HG03139 (cell line): Measurements from ENCODE around the gene GGA2.
"Not testable (repeated sequence)": the region's sequence is repeated elsewhere in the genome, so short reads cannot be mapped to it uniquely, and the experiment has no call there.

ENCODE experiments used
- ATAC-seq: cut with Tn5 transposase; IDR thresholded peaks from one replicate; pipeline ENCODE4 v1.9.1; 2021; ENCODE audit not compliant: unreplicated experiment

The GGA2 gene

DNA sequence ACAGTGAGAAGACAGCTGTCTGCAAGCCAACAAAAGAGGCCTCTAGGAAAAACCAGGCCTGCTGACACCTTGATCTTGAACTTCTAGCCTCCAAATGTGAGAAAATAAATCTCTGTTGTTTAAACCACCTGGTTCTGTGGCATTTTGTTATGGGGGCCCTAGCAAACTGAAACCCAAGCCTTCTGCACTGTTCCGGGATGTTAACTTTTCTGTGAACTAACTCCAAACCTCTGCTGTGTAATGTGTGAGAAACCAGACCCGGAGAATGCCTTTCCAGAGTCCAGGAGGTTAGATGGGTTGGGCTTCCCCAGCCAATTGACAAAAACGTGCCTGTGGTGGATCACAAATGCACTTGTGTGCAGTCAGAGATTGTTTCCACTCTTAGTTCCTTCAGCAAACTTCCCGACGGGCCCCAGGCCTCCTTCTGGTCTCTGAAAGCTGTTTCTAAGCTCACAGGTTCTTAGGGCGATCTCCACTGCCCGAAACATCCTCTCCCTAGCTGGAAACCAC lies 13.6 kb upstream of the GGA2 start:
- ATAC-seq, result no peak

DNA sequence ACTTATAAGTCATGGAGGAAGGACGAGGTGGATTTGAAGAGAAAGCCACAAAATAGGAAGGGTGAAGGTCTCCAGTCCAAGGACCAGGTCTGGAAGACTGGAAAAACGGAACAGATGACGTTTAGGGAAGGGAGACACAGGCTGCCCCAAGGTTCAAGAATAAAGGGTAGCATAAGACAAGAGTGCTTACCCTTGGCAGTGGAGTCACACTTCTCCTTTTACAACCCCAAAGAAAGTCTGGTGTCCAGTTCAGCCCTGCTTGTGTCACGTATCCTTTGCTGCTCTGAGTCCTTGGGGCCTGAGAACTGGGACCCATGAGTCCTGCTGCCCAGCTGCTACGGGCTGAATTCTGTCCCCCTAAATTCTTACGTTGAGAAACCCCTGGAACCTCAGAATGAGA lies 13.0 kb upstream of the GGA2 start:
- no peak for ATAC-seq

DNA sequence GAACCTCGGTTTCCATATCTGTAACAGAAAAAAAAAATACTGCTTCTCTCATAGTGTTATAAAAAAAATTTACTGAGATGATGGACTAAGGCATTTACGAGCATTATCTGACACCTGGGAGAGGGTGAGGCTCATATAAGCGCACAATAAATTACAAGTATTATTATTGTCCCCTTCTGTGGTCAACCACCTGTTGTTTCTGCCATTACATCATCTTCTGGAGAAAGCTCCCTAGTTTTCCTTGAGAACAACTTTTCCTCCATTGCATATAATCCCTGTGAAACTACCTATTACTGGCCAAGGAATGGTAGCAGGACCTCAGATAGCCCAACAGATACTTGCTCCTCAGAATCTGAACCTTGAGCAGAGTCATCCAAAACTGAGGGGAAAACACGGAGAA lies 11.7 kb upstream of the GGA2 start:
- ATAC-seq, result no peak

DNA sequence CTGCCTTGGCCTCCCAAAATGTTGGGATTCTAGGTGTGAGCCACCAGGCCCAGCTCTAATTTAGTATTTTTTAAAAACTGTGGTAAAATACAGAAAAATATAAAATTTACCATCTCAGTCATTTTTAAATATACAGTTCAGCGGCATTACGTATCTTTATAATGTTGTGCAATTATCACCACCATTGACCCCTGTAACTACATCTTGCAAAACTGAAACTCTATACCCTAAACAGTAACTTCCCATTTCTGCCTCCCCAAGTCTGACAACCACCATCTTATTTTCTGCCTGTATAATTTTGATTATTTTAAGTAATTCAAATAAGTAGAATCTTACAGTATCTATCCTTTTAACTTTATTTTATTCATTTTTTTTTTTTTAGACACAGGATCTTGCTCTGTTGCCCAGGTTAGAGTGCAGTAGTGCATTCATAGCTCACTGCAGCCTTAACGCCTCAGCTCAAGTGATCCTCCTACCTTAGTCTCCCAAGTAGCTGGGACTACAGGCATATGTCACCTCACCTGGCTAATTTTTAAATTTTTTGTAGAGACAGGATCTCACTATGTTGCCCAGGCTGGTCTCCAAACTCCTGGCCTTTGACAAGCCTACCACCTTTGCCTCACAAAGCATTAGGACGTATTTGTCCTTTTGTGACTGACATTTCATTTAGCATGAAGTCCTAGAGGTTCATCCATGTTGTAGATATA lies 10.9 kb upstream of the GGA2 start:
- no peak for ATAC-seq

DNA sequence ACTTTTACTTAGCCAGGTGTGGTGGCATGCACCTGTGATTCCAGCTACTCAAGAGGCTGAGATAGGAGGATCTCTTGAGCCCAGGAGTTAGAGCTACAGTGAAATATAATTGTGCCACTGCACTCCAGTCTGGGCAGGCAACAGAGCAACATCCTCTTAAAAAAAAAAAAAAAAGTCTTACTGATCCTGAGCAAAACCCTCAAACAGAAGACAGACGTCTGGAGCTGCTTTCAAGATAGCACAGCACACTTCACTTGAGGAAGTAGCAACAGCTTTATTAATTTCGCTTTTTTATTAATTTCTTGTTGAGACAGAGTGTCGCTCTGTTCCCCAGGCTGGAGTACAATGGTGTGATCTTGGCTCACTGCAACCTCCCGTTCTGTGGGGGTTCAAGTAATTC lies 10.2 kb upstream of the GGA2 start:
- ATAC-seq, result no peak

DNA sequence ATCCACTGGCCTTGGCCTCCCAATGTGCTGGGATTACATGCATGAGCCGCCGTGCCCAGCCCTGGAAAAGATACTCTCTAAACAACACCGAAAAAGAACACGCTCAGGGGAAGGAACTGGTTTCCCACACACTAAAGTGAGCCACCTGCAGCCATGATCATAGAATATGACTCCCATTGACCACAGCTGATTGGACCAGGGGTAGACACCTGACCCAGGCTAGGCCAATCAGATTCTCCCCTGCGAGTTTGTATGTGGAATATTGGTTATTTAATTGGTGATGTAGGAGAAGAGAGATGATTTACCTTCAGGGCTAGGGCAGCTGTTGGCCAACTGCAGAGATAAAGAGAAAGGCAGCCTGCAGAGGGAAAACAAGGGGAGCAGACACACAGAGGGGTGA lies 9.0 kb upstream of the GGA2 start:
- ATAC-seq, result no peak

DNA sequence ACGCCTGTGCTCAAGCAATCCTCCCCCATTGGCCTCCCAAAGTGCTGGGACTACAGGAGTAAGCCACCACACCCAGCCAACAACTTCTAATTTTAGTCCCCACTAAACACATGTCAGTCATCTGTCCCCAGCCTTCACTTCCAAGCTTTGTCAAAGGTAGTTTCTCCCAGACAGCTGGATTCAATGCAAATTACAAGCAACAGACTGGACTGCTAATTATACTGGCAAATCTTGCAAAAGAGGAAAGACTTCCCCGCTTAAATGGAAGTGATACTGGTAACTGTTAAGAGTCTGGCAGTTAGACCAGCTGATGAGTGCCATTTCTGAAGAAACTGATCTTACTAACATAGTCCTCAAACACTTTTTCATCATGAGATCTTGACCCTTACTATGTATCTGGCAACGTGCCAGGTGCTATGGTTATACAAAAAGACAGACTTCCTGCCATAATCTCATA lies 8.2 kb upstream of the GGA2 start:
- ATAC-seq, result no peak

DNA sequence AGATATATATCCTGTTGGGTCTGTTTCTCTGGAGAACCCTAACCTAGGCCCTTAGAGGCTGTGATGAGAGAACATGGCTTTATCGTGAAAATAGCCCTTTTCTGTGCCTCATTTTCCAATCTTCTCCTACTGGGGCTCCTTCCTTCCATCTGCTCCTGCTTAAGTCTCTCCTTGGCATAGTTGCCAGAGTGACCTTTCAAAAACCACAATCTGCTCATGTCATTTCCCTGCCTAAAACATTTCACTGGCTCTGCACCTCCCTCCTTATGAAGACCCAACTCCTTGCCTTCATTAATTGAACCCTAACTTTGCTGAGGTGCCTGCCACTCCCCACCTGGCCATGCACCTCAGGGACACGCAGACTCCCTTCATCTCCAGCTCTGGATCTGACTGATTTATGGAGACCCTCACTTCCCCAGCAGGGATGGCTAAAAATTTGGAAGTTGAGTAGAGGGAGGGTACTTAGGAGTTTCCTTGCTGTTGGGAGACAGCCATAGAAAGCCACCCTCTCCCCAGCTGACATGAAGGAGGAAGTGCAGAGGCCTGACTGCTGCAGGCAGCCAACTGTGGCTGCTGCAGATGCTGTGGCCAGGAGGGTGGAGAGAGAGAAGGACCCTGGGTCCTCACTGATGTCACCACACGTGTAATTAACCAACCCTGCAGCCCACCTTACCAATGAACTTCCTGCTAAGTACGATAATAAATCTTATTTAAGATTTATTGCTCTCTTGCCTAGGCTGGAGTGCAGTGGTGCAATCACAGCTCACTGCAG lies 6.3 kb upstream of the GGA2 start:
- ATAC-seq, result no peak

DNA sequence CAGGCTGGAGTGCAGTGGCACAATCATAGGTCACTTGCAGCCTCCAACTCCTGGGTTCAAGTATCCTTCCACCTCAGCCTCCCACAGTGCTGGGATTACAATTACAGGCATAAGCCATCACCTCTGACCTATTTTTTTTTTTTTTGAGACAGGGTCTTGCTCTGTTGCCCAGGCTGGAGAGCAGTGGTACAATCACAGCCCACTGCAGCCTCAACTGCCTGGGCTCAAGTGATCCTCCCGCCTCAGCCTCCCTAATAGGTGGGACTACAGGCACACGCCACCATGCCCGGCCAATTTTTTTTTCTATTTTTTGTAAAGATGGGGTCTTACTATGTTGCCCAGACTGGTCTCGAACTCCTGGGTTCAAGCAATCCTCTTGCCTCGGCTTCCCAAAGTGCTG lies 5.6 kb upstream of the GGA2 start:
- no peak for ATAC-seq

DNA sequence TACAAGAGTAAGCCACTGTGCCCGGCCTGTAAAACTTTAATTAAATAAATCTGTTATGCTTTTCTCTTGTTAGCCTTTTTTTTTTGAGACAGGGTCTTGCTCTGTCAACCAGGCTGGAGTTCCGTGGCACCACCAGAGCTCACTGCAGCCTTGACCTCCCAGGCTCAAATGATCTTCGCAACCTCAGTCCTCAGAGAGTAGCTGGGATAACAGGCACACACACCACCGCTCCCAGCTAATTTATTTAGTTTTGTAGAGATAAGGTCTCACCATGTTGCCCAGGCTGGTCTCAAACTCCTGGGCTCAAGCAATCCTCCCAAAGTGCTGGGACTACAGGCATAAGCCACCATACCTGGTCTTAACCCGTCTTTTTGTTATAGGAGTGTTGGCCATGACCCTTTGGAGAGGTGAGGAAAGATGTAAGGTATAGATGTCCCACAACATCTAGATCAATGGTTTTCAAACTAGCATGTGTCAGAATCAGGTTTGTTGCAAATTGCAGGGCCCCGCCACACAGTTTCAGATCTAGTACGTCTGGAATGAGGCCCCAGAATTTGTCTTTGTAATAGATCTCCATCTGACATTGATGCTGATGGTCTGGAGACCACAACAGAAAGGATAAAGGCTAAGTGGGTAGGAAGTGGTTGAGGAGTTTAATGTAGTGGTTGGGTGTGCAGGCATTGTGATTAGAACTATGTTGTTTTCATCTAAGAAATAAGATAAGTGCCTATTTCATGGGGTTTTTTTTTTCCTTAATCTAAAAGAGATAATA lies 4.3 kb upstream of the GGA2 start:
- no peak for ATAC-seq

DNA sequence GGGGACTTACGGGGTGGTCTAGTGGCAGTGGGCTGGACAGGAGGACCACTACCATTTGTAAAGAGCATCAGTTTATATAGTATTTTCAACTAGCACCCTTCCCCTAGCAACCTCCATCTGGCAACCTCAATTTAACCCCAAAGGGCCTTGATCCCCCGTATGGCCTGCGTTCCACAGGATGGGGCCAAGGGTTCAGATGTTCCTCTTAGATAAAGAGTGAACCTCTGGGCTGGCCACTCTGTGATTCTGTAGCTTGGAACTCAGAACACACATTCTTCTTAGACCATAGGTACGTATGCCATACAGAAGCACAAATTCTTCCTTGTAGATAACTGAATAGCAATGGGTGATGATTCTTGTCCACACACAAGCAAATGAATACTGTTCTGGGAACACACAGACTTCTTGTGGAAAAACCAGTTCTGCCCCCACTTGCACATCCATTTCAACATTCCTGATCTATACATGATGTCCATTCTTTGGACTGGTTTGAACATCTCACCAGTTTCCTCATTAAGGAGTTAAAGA lies 1.9 kb upstream of the GGA2 start:
- ATAC-seq, result no peak

DNA sequence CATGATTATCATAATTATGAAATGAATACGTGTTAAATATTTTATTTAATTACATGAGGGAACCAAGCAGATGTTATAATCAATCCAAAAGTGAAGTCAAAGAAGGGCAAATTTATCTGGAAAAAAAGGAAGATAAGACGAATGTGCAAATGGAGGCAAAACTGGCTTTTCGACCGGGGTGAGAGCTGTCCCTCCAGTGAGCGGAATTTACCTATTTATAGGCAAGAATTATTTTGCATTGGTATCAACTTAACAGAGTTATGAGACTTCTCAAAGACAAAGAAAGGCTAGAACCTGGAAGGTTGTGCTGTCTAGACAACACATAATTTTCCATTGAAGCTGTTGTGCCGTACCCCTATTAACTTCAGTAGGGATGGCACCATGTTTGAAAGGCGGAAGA lies 1.4 kb upstream of the GGA2 start:
- ATAC-seq, result no peak

DNA sequence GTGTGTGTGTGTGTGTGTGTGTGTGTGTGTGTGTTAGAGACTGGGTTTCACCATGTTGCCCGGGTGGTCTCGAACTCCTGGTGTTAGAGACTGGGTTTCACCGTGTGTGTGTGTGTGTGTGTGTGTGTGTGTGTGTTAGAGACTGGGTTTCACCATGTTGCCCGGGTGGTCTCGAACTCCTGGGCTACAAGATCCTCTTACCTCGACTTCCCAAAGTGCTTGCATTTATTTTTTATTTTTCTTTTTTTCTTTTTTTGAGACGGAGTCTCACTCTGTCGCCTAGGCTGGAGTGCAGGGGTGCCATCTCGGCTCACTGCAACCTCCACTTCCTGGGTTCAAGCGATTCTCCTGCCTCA lies 599 bp upstream of the GGA2 start:
- ATAC-seq, result not testable (repeated sequence)

DNA sequence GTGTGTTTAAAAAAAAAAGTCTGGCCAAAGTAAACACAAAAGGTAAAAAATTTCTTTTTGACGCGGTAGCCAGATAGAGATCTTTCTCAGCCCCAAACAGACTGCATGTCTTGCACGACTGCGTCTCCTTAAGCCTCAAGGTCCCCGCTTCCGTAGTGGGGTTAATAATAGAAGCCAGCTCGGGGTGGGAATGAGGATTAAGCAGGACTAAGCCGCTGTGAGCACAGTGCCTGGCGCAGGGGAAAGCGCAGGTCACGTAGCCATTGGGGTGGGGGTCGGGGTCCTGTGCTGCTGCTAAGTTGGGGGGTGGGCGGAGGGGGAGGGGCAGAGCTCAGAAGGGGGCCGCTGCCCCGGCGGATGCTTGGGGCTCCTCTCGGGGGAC lies 521 bp downstream of the GGA2 start:
- no peak for ATAC-seq

DNA sequence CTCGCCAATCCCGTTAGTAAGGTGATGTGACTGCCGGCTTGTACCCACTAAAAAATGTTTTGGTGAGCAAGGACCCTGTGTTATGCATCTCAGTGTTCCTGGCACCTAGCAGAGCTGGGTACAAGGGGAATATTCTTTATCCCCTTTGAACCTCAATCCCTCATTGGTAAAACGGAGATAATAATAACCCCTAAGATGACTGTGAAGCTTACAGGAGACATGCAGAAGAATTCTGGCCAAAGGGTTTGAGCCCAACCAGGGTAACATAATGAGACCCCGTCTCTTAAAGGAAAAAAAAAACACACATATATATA lies 896 bp downstream of the GGA2 start:
- no peak for ATAC-seq

DNA sequence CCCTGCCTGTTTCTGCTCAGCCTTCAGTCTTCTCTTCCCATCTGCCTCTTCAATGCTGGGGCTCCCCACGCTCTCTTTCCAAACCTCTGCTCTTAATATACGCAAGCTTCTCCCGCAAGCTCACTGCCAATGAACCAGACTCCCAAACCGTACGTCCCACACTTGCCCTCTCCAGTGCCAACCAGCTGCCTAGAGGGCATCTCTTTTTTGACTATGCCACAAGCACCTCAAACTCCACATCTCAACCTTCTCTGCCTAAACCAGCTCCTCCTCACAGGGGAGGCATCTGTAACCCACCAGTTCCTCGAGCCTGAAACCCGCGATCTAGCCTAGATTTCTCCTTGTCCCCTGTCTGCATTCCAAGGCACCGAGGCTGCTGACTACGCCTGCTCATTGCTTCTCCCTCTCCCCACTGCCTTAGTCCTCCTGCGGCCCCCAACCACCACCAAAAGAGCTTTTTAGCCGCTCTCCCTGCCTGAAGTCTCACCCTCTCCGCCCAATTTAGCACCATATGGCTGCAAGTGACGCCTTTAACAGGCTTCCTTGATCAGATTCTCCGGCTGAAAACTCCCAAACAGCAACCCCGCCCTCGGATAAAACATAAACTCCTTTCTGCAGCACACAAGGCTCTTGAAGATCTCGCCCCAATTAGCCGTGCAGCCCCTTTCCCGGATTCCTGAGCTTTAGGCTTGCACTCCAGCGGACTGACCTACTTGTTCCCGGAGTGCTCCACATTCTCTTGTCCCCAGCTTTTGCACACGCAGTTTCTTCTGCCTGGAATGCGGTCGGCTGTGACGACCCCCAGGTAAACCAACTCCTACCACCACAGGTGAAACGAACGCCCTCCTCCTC lies 1.5 kb downstream of the GGA2 start:
- no peak for ATAC-seq

DNA sequence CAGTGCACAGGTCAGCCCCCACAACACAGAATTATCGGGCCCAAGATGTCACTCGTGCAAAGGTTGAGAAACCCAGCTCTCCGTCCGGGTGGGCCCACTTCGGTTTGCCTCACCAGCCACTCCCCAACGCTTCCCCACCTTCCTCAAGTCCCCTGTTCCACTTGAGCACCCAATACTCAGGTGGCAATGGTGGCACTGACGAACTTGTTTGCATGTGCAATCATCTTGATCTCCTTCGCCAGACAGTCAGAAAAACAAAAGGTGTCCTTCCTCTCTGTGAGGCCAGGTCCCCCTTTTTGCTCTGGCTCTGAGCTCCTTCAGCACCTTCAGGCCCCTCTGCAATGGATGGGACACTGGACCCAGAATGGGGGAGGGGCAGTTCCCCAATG lies 3.7 kb downstream of the GGA2 start:
- no peak for ATAC-seq

DNA sequence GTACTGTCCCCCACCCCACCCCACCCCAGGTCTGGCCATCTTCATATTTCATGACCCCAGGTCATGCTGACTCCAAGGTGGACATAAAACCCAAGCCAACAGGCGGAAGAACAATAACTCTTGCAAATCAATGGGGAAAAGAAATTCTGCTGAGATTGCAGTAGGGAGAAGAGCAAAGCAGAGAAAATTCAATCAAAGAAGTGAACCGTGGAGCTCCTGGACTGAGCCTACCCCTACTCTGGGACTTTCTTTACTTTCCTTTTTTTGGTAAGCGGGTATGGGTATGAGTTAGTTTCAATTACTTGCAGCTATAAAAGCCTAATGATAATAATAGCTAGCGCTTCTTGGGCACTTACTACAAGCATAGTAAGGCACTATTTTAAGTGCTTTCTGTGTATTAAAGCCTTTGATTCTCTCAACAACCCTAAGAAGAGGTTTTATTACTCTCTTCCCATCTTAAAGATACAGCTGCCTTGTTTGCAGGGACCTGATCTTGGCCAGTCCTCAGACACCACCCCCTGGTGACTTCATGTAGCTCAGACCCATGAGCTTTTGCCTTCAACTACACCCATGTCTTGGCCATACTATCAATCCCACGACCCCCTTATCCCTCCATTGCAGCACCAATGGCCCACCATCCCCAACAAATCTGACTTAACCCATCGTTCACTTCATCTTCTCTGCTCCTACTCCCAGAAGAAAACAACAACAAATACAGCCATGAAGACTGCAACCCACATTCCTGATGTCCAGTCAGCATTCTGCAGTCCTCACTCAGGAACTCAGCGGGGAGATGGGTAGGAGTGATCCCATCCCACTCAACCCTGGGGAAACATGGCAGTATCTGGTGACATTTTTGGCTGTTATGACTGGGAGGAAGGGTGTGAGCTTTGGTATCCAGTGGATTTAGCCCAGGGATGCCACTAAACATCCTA lies 4.4 kb downstream of the GGA2 start:
- ATAC-seq, result no peak

DNA sequence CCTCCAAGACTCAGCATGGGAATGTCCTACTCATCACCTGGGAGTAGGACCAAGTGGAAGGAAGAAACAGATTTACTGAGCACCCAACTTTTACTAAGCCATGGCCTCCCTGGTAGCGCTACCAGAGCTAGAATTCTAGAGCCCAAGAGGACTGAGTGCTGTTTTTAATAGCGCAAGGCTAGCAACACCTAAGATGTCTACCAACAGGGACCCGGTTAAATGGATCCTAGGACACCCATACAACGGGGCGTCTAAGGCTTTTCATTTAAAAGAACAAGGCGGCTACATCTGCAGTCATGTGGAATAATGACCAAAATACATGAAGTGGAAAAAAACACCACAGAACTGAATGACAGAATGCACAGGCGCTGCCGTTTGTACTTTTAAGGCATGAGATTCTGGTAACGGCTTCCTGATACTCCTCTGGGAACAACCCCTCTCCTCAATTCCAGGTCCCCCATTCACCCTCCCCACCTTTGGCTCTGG lies 5.1 kb downstream of the GGA2 start:
- ATAC-seq, result no peak
